Measurements from ENCODE around the gene TOP2A.

DNA sequence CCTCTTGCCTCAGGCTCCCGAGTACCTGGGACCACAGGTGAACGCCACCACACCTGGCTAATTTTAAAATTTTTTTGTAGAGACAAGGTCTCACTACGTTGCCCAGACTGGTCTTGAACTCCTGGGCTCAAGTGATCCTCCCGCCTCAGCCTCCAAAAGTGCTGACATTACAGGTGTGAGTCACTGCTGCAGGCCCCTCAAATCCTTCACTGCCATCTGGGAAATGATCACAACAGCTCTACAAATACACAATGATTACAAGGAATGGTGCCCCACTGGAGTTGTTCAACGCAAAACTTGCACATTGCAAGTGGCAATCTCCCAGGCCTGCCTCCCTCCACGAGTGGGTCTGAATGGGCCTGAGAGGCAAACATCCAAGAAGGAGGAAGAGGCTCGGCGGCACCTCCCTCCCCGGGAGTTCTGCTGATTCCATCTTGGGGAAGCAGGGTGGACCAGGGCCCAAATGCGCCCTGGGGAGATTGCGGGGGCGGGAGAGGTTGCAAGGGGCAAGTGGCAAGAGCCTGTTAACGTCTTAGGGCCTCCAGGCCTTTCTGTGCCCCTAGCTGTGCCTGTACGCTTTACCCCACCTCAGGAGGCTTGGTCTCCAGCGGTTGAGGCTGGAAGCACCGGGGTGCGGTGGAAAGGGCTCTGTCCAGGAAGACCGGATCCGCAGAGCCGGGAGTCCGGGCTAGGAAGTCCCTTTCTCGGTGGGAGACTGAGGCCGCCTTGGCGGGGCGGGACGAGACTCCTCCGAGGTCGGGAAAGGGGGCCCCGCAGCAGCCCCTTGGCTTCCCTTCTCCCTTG lies 24.9 kb upstream of the TOP2A start:
- TF ChIP-seq CTCF (IDR thresholded peaks at IDR 0.05; ENCODE audit: borderline replicate concordance, extremely low read depth, low read length, poor library complexity, severe bottlenecking) (no peak), EZH2 (IDR thresholded peaks at IDR 0.05; ENCODE audit: borderline replicate concordance, low read depth, low read length, severe bottlenecking) (no peak)

Measured in DND-41 (cell line).